DMS 273 (cell line): Measurements from ENCODE around the gene DCAF4.
"Not testable (repeated sequence)": the region's sequence is repeated elsewhere in the genome, so short reads cannot be mapped to it uniquely, and the experiment has no call there.

ENCODE experiments used
- DNase-seq: peaks from one replicate; lab custom pipeline; 2025; ENCODE audit not compliant: unreplicated experiment; lab: John Stamatoyannopoulos, UW

The DCAF4 gene

DNA sequence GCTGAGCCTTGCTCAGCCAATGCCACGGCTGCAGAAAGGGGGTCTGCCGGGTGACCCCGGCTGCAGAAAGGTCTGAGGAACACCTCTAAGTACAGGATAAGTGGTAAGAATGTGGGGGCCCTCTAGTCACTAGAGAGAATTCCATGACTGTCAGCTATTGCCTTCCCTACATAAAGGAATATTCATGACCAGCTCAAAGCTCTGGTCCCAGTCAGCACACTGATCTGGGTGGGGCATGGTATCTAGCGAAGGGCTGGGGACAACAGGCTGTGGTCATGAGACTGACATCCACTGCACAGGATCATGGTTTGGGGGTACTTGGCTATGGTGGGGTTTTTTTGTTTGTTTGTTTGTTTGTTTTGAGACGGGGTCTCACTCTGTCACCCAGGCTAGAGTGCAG lies 42.1 kb downstream of the DCAF4 start:
- DNase-seq, result no peak

DNA sequence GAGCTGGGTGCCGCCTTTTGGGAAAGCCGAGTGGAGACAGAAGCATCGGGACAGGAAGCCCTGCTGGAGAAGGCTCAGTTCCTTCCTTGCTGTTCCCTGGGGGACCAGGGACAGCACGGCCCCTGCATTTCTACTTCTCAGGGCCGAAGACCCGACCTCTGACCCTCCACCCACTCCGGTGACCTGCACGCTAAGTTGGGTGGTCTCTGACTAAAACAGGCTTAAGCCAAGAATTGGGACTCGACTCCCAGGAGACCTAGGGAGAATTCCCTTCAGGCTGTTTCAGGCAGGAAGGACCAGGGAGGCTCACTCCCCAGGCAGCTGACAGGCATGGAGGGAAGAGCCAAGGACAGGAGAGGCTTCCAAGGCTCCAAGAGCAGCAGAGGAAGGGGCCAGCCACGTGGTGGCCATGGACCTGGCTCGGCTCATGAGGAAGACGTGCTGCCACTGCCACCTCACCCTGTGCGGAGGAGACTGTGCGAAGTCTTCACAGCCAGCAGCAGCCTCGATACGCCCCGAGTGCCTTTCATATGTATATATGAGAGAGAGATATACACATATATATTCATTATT lies 43.9 kb downstream of the DCAF4 start:
- no peak for DNase-seq

DNA sequence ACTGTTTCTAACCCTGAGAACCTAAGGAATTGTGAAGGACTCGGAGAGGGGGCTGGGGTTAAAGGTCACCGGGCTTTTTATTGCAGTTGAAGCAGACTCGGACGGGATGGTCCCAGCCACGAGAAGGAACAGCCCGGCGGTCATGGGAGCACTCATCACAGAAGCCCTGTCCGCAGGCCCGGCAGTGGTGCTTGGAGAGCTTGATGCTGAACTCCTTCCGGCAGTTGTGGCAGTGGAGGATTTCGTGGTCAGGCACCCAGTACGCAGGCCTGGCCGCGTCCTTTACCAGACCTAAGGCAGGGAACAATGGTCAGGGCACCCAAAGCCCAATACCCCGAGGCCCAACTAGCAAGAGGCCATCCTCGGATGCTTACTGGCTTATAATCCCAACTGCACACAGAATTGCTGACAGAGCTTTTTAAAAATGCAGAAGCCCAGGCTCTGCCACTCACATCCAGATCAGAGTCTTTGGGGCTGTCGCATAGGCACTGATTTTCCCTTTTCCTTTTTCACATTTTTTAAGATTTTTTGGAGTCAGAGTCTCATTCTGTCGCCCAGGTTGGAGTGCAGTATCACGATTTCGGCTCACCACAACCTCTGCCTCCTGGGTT lies 44.7 kb downstream of the DCAF4 start:
- DNase-seq, result no peak

DNA sequence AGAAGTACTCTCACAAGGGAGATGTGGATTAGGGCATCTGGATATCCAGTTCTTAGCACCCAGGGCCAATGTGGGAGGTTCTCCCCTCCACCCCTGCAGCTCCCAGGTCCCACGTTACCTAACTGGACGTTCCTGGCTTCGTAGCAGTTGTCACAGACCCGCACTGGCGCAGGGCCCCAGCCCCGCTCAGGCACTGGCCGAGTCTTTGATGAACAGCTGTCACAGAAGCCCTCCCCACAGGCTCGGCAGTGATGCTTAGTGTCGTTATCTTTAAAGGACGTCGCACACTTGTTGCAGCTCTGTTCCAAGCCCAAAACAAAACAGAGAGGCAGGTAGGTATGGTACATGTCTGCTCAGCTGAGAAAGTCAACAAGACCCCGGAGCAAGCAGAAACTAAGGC lies 48.4 kb downstream of the DCAF4 start:
- no peak for DNase-seq

DNA sequence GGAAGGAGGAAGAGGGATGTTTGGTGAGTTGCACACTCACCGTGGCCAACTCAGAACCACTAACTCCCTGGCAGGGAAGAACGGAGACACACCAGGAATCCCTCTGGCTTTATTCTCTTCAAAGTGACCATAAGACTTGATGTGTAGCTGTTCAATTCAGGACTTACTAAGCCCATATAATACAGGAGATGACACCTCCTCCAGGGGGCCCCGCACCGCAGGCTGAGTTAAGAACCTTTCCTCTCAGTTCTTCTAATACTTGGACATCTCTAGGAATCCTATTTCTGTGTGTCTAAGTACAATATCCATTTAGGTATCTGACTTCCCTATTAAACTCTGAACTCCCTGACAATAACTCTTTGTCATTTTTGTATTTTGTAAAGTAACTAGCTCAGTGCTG lies 49.5 kb downstream of the DCAF4 start:
- DNase-seq, result peak; percentile 31

DNA sequence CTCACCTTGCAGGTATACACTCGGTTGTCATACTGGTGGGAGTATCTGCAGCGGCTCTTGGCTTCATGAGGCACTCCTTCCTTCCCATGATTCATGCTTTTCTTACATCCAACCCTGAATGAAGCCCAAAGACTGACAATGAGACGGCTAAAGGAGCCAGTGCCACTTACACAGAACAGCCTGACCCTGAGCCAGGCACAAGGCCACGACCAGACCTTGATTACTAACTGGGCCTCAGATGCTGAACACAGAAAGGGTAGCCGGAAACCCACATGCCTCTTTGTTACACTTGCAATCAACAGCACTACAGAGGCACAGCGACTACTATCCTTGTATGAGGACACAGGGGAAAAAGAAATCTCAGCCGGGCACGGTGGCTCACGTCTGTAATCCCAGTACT lies 52.6 kb downstream of the DCAF4 start:
- DNase-seq, result no peak

- no peak for DNase-seq
These were observed 54.6 kb downstream of the DCAF4 start for GRCh38 chr14:72980863-72981262.

DNA sequence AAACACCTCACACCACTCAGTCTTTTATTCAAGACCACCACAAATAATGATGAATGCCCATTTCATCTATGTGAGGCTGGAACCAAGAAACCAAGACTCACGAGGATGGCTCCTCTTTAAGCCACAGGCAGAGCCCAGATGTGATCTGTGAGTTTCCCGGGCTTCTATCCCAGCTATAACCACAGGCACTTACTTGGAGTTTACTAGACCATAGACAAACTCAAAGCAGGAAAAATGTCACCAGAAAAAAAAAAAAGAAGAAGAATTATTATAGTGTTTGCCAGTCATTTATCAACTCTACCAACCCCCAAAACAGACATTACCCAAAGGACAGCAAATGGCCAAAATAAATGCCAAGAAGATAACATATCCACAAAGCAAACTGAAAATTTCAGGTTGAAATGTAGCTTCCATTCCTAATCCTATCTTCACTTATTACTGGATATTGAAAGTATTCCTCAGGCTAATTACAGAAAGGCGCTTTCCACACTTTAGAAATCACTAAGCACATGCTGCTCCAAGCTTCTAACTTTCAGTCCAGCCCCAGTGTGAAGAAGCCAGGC lies 56.0 kb downstream of the DCAF4 start:
- no peak for DNase-seq

- DNase-seq, result no peak
These were observed 60.0 kb downstream of the DCAF4 start for GRCh38 chr14:72986214-72986613.

DNA sequence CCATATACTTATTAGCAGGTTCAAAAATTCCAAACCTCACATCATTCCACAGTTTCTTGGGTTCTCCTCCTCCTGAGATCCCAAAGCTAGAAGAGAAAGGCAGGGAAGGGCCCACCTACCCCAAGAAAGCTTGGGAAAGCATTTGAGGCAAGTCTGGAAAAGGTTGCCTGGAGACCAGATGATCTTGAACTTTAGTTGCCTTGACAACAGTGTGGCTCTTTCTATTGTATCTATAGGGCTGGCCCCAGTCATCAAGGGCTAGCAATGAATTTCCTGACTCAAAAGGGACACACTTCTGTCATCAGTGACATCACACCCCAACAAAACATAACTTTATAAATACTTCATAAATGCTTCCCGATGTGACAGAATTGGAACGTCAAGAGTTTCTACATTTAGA lies 60.6 kb downstream of the DCAF4 start:
- DNase-seq, result no peak

- DNase-seq, result no peak
These were observed 63.9 kb downstream of the DCAF4 start for GRCh38 chr14:72990171-72990570.

DNA sequence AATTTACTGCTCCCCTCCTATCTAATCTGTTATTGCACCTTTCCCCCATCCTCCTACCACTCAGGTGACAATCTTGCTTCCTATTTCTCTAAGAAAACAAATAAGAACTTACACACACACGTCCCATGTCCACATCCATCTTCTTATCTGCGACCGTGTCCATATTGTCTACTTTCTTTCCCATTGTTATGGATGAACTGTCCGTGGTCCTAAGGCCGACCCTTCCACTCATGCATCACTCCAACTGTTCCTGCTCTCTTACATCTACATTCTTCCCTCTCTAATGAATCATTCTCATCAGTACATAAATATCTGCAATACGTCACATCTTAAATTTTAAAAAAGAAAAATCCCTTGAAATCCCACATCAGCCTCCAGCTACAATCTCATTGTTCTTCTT lies 70.7 kb downstream of the DCAF4 start:
- DNase-seq, result no peak

- no peak for DNase-seq
These were observed 72.1 kb downstream of the DCAF4 start for GRCh38 chr14:72998252-72998903.

DNA sequence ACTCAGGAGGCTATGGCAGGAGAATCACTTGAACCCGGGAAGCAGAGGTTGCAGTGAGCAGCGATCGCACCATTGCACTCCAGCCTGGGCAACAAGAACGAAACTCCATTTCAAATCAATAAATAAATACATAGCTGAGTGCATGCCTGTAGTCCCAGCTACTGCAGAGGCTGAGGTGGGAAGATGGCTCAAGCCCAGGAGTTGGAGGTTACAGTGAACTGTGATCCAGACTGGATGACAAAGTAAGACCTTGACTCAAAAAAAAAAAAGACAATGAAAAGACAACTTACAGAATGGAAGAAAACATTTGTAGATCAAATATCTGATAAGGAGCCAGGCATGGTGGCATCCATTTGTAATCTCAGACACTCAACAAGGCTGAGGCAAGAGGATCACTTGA lies 73.1 kb downstream of the DCAF4 start:
- no peak for DNase-seq

GRCh38 chr14:73000073-73000472 lies 73.8 kb downstream of the DCAF4 start:
- DNase-seq, result no peak

GRCh38 chr14:73003681-73004080 lies 77.4 kb downstream of the DCAF4 start:
- DNase-seq, result no peak

DNA sequence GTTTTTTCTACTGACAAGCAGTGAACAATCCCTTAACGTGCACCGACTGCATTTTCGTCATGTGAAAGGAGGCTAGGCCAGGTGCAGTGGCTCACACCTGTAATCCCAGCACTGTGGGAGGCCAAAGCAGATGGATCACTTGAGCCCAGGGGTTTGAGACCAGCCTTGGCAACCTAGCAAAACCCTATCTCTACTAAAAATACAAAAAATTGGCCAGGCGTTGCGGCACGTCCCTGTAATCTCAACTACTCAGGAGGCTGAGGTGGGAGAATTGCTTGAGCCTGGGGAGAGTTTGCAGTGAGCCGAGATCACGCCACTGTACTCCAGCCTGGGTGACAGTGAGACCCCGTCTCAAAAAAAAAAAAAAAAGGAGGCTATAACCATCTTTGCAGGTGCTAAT lies 78.4 kb downstream of the DCAF4 start:
- DNase-seq, result not testable (repeated sequence)

- no peak for DNase-seq
These were observed 81.6 kb downstream of the DCAF4 start for GRCh38 chr14:73007835-73008234.

DNA sequence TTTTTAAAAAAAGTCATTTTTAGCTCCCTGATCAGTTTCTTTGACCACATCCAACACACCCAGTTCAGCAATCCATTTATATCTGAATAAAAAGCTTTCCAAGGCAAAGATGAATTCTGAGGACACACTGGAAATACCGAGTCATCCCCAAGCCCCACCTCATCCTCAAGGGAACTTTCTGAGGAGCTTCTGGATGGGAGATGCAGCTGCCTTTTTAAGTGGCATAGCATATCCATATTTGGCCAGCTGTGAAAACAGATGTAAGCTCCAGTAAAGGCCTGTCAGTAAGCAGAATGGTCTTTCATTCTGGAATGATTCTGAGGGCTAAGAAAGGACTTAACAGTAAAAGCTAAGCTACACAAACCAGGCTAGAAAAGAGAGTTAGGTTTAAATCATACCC lies 82.2 kb downstream of the DCAF4 start:
- peak; percentile 18 for DNase-seq
